ENCODE results near the gene KLF6.
A peak's percentile ranks its signal among the peaks of the same experiment; 100 is the strongest.

The KLF6 gene

GRCh38 chr10:3727268-3727667 is 57.7 kb downstream of the KLF6 start:
- peak in 2 of 3 donors; percentile 39 to 48 for DNase-seq

Measured in suppressor macrophage treated with lipopolysaccharide for 1 hour (primary cell).